HUES48 (cell line): Measurements from ENCODE around the gene CLNK.

ENCODE experiments used
- H3K27ac ChIP-seq: one replicate; pipeline ENCODE4 v1.7.0; 2013; ENCODE audit warnings: low read depth, low read length, inconsistent platforms
- H3K27me3 ChIP-seq: 2 replicates; pipeline ENCODE4 v1.6.1; 2013; ENCODE audit warnings: mild to moderate bottlenecking, low read length; ENCODE audit not compliant: control insufficient read depth, insufficient read depth
- H3K36me3 ChIP-seq: 2 replicates; pipeline ENCODE4 v1.6.1; 2013; ENCODE audit warnings: low read length; ENCODE audit not compliant: control insufficient read depth, insufficient read depth
- H3K4me1 ChIP-seq: 2 replicates; pipeline ENCODE4 v1.6.1; 2013; ENCODE audit warnings: mild to moderate bottlenecking, low read length; ENCODE audit not compliant: control insufficient read depth, insufficient read depth
- H3K4me3 ChIP-seq: 2 replicates; pipeline ENCODE4 v1.5.1; 2013; ENCODE audit warnings: mild to moderate bottlenecking, low read depth, low read length
- H3K9ac ChIP-seq: 2 replicates; pipeline ENCODE4 v1.6.1; 2013; ENCODE audit warnings: mild to moderate bottlenecking, low read depth, low read length, moderate library complexity
- H3K9me3 ChIP-seq: 2 replicates; pipeline ENCODE4 v1.6.1; 2013; ENCODE audit warnings: low read length; ENCODE audit not compliant: control insufficient read depth, insufficient read depth

CLNK gene

DNA sequence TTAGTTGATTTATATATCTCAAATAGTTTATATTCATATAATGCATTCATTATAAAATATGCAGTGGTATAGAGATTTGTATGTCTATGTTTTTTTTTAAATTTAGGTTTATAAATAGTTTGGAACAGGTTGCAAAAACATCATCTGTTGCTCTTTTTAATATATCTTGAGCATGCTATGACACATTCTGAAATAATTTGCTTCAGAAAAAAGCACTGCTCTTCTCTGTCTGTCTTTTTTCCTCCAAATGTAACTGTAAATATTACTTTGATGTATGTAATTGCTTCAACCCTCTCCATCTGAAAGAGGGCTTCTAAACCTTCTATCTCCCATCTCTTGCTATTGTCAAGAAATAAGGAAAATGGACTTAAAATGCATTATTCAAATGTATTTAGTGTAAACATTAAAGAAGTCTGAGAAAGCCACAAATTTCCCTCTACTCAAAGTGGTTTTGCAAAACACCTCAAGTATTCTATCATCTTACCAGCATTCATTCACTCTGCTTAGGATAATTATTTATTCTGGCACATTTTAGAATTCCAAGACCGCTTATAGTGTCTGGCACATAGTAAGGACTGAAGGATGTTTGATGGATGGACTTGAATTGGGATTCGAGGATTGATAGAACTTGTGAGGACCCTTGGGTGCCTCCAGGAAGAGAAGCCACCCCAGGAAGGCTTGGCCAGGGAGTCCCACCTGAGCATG lies 87.8 kb downstream of the CLNK start:
- H3K4me3 ChIP-seq = no peak overlapping the region
- no peak overlapping the region for H3K27ac ChIP-seq
- no peak overlapping the region for H3K9ac ChIP-seq
- H3K27me3 ChIP-seq = no peaks in the 10 kb centered on the region
- no peaks in the 10 kb centered on the region for H3K9me3 ChIP-seq
- H3K4me1 ChIP-seq = 0 out of 2 replicates have a peak, but pooled peaks cover 6% of the 10 kb centered on the region
- no peaks in the 10 kb centered on the region for H3K36me3 ChIP-seq

GRCh38 chr4:10593130-10593529 lies 91.4 kb downstream of the CLNK start:
- Histone ChIP-seq H3K9ac (no peak overlapping the region), H3K4me1 (peaks cover 10% of the 10 kb centered on the region), H3K27ac (no peak overlapping the region), H3K27me3 (no peaks in the 10 kb centered on the region), H3K9me3 (no peaks in the 10 kb centered on the region), H3K36me3 (no peaks in the 10 kb centered on the region), H3K4me3 (no peak overlapping the region)

- no peaks in the 10 kb centered on the region for H3K9me3 ChIP-seq
- H3K4me3 ChIP-seq = no peak overlapping the region
- no peaks in the 10 kb centered on the region for H3K36me3 ChIP-seq
- no peaks in the 10 kb centered on the region for H3K27me3 ChIP-seq
- no peak overlapping the region for H3K9ac ChIP-seq
- H3K4me1 ChIP-seq = peaks cover 10% of the 10 kb centered on the region
- no peak overlapping the region for H3K27ac ChIP-seq
These were observed 93.7 kb downstream of the CLNK start for GRCh38 chr4:10590896-10591295.

GRCh38 chr4:10589799-10590198 lies 94.8 kb downstream of the CLNK start:
- no peaks in the 10 kb centered on the region for H3K27me3 ChIP-seq

GRCh38 chr4:10589321-10589720 lies 95.2 kb downstream of the CLNK start:
- Histone ChIP-seq H3K36me3 (no peaks in the 10 kb centered on the region), H3K4me1 (peaks cover 10% of the 10 kb centered on the region), H3K9me3 (no peaks in the 10 kb centered on the region), H3K9ac (no peak overlapping the region), H3K27me3 (no peaks in the 10 kb centered on the region), H3K27ac (no peak overlapping the region), H3K4me3 (no peak overlapping the region)

More at GRCh38 chr4:10589799-10590198, 94.8 kb downstream of the CLNK start:
- Histone ChIP-seq H3K4me3 (no peak overlapping the region), H3K36me3 (no peaks in the 10 kb centered on the region), H3K9ac (no peak overlapping the region), H3K9me3 (no peaks in the 10 kb centered on the region), H3K27ac (no peak overlapping the region), H3K4me1 (peaks cover 10% of the 10 kb centered on the region)

DNA sequence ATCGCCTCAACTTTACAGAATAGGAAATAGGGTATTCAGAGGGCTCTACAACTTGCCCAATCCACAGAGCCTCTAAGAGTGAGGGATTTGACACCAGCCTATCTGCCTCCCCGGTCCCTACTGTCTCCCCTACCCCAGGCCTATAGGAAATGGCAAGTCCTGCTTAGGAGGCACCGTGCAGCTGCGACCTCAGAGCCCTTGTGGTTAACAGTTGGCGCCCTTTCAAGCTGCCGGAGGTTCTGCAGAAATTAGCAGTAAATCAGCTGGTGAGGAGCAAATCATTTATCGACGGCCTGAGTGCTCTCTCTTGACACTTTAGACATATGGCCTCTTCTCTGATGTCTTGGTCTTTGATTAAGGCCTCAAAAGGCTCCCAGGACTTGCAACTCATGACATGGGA lies 96.9 kb downstream of the CLNK start:
- H3K27ac ChIP-seq = no peak overlapping the region

GRCh38 chr4:10587296-10587695 lies 97.3 kb downstream of the CLNK start:
- Histone ChIP-seq H3K4me1 (peaks cover 10% of the 10 kb centered on the region), H3K36me3 (no peaks in the 10 kb centered on the region), H3K27ac (no peak overlapping the region), H3K27me3 (no peaks in the 10 kb centered on the region), H3K9ac (no peak overlapping the region), H3K4me3 (no peak overlapping the region), H3K9me3 (no peaks in the 10 kb centered on the region)

More for the DNA sequence above, 96.9 kb downstream of the CLNK start:
- Histone ChIP-seq H3K36me3 (no peaks in the 10 kb centered on the region), H3K9me3 (no peaks in the 10 kb centered on the region), H3K4me1 (peaks cover 10% of the 10 kb centered on the region), H3K9ac (no peak overlapping the region), H3K27me3 (no peaks in the 10 kb centered on the region), H3K4me3 (no peak overlapping the region)

DNA sequence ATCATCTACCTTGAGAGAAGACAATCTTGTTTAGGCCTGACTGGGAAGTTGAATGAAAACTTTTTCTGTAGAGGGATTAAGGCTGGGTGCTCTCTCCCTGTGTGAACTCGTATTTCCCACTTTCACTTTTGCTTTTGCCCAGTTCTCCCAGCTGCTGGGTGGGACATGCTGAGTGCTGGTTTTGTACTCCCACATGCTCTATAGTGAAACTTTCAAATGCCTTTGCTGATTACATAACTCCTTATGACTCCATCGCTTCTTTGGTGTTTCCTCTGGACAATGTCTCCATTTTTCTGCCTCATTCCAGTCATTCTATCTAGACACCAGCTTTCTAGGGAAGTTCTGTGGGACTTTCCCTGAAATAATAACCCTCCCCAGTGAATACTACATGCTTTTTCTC lies 100.5 kb downstream of the CLNK start:
- Histone ChIP-seq H3K4me3 (no peak overlapping the region), H3K9ac (no peak overlapping the region), H3K4me1 (peaks cover 15% of the 10 kb centered on the region), H3K36me3 (no peaks in the 10 kb centered on the region), H3K27me3 (no peaks in the 10 kb centered on the region), H3K9me3 (no peaks in the 10 kb centered on the region), H3K27ac (no peak overlapping the region)

DNA sequence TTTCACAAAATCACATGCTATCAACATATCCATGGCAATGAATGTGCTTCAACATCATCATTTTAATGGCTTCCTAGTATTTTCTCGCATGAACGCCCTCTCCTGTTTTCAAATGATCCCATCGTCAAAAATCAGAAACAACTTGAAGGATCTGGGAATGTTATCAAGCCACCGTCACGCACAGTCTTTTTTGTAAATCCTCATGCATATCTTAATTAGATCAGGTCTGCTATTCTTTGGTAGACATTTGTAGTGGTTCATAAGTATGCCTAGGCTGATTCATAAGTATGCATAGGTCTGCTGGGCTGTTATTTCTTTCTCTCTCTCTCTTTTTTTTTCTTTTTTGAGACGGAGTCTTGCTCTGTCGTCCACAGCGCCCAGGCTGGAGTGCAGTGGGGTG lies 101.6 kb downstream of the CLNK start:
- Histone ChIP-seq H3K4me3 (no peak overlapping the region), H3K9me3 (no peaks in the 10 kb centered on the region), H3K36me3 (no peaks in the 10 kb centered on the region), H3K27me3 (no peaks in the 10 kb centered on the region), H3K4me1 (peaks cover 13% of the 10 kb centered on the region), H3K27ac (no peak overlapping the region), H3K9ac (no peak overlapping the region)

DNA sequence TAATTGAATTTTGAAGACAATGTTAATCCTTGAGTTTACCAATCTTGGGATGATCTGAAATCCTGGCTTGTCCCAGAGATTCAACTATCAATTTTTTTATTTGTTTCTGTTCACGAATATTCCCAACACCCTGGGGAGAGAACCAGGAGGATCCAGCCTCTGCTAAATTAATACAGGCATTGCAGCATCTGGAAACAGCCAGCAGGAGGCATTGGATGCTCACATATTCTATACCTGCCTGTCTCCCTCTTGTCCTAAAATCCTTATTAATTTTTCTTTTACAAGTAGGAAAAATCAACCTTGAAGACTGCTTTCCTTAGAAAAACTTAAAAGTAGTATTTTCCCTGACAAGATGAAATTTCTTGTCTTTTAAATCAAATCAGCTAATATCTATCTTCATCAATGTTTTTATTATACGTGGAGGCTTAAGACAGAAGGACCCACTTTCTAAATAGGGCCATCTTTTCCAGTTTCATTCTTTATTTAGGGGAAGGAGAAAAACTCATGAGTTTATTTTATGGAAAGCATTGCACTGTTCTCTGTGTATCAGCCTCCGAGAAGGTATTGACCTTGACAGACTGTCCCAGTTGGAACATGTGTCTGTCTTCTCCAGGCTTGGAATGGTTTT lies 102.4 kb downstream of the CLNK start:
- Histone ChIP-seq H3K36me3 (no peaks in the 10 kb centered on the region), H3K27me3 (no peaks in the 10 kb centered on the region), H3K9me3 (no peaks in the 10 kb centered on the region), H3K4me3 (no peak overlapping the region), H3K27ac (no peak overlapping the region), H3K4me1 (peaks cover 13% of the 10 kb centered on the region), H3K9ac (no peak overlapping the region)

DNA sequence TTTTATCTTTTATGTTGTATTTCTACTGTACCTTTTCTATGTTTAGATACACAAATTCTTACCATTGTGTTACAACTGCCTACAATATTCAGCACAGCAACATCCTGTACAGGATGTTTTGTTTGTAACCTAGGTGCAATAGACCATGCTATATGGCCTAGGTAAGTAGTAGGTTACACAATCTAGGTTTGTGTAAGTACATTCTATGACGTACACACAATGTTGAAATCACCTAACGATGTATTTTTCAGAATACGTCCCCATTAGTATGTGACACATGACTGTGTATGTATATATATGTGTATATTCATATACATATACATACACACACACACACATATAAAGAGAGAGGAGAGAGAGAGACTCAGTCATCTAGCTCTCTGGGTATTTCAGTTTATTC lies 103.5 kb downstream of the CLNK start:
- Histone ChIP-seq H3K27me3 (no peaks in the 10 kb centered on the region), H3K27ac (no peak overlapping the region), H3K9ac (no peak overlapping the region), H3K4me1 (peaks cover 13% of the 10 kb centered on the region), H3K36me3 (no peaks in the 10 kb centered on the region), H3K9me3 (no peaks in the 10 kb centered on the region), H3K4me3 (no peak overlapping the region)
